Measurements from ENCODE around the gene TNNI2.
A peak's percentile ranks its signal among the peaks of the same experiment; 100 is the strongest.

TNNI2 gene

DNA sequence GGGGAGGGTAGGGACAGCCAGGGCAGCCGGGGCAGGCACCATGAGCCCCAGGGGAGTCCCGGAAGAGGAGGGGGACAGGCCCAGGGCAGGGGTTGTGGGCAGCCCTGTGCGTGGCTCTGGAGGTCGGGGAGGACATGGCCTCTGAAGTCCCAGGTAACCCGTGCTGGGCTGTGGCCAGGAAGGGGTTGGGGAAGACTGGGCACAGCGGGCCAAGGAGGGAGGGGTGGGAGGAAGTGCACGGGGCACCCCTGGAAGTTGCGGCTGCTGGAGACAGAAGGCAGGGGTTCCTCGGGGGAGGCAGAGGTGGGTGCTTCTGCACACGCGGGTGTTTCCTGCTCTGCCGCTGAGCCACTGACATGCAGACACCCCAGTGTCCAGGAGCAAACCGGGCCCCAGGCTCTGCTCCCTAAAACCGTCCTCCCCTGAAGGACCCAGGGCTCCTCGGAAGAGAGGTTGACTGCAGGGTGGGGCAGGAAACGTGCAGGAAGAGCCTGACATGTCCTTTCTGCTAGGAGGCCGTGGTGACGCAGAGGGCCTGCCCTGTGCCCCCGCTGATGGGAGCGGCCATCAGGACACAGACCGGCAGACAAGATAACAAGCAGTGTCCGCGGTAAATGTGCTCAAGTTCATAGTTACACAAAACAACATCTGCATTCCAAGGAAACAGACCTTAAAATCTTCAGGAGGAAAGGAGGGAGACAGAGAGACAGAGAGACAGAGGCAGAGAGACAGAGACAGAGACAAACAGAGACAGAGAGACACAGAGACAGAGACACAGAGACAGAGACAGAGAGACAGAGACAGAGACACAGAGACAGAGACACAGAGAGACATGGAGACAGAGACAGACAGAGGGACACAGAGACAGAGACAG is 5.7 kb downstream of the TNNI2 start:
- H3K4me1 ChIP-seq = peaks cover 85% of the 10 kb centered on the region
- peaks cover 20% of the 10 kb centered on the region; the same call in 1 of the 2 replicates for H4K20me1 ChIP-seq
- H3K4me3 ChIP-seq = peak overlapping the region; percentile 35
- peak overlapping the region; percentile 18; the same call in 1 of the 2 replicates for H3K27ac ChIP-seq
- peak overlapping the region; percentile 83 for H3K4me2 ChIP-seq
- no peaks in the 10 kb centered on the region for H3K9me3 ChIP-seq
- peak overlapping the region; percentile 3; the same call in 1 of the 2 replicates for H3K9ac ChIP-seq
- TF ChIP-seq Cebpa-rat (IDR thresholded peaks at IDR 0.05) = no peak
- H3K36me3 ChIP-seq = no peaks in the 10 kb centered on the region
- no peaks in the 10 kb centered on the region for H3K27me3 ChIP-seq

DNA sequence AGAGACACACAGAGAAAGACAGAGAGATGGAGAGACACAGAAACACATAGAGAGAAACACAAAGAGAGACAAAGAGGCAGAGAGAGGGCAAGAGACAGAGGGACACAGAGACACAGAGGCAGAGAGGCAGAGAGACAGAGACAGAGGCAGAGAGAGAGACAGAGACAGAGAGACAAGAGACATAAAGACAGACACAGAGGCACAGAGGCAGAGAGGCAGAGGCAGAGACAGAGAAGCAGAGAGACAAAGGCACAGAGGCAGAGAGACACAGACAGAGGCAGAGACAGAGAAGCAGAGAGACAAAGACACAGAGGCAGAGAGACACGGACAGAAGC is 6.3 kb downstream of the TNNI2 start:
- H3K27me3 ChIP-seq = no peaks in the 10 kb centered on the region
- peak overlapping the region; percentile 83 for H3K4me2 ChIP-seq
- H3K36me3 ChIP-seq = no peaks in the 10 kb centered on the region
- H3K9ac ChIP-seq = 0 out of 2 replicates have a peak overlapping the region, but pooled peaks have one; percentile 3
- no peak for TF ChIP-seq Cebpa-rat (IDR thresholded peaks at IDR 0.05)
- H3K4me1 ChIP-seq = peaks cover 85% of the 10 kb centered on the region
- H3K9me3 ChIP-seq = no peaks in the 10 kb centered on the region
- H3K27ac ChIP-seq = no peak overlapping the region
- no peak overlapping the region for H3K4me3 ChIP-seq
- H4K20me1 ChIP-seq = peaks cover 20% of the 10 kb centered on the region; the same call in 1 of the 2 replicates

DNA sequence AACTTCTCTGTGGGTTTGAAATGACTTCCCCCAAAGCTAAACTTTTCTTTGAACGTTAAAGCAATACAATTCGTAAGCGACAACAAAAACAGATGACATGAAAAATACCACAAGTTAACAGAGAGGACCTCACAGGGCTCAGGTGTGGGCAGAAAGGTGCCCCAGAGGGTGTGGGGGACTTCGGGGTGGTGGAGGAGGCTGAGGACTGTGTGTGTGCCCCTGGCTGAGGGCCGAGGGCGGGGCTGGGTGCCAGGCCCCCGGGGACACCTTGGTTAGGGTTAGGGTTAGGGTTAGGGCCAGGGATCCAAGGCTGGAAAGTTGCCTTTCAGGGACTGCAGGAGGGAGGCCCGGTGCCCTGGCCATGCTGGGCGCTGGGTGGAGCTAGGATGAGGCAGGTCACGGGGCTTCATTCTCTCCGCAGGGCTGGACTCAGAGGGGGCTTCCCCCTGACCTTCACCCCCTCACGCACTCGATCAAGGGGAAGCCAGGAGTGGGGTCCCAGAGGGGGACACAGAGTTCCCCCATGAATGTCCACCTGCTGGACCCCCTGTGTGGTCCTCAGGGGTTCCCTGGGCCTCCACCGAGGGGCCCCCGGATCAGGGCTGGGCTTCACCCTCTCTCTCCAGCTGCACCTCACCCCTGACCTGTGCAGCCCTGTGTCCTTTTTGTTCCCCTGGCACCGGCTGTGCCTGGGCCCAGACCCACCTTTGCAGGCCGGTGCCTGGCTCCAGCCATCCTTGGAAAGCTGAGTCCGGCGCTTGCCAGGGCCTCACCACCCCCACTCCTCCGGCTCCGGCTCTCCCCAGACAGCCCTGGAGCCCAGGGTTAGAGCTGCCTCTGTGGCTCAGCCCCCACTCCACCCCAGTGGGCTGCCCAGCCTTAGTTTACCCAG is 7.0 kb downstream of the TNNI2 start:
- H3K4me1 ChIP-seq = peaks cover 85% of the 10 kb centered on the region
- no peak overlapping the region for H3K27ac ChIP-seq
- H3K9me3 ChIP-seq = no peaks in the 10 kb centered on the region
- H4K20me1 ChIP-seq = peaks cover 20% of the 10 kb centered on the region; the same call in 1 of the 2 replicates
- TF ChIP-seq Cebpa-rat (IDR thresholded peaks at IDR 0.05) = no peak
- no peaks in the 10 kb centered on the region for H3K36me3 ChIP-seq
- no peaks in the 10 kb centered on the region for H3K27me3 ChIP-seq
- H3K4me3 ChIP-seq = no peak overlapping the region
- peak overlapping the region; percentile 83 for H3K4me2 ChIP-seq
- 0 out of 2 replicates have a peak overlapping the region, but pooled peaks have one; percentile 3 for H3K9ac ChIP-seq

DNA sequence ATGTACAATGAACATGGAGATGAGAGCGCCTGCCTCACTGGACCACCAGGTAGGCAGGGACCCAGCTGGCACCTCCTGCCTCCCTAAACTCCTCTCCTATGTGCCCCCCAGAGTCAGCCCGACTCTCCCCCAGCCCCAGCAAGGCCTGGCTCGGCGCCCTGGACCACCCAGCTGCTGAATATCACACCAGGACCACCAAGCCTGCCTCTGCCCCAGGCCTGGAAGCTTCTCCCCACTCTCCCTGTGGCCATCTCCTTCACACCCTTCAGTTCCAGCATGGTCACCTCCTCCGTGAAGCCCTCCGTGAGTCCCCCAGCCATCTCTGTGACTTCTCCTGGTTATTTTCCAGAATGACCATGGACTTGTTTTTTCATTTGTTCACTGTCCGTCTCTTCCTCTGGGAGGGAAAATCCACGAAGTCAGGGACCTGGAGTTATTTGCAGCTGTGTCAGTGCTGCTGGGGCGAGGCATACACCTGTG is 7.7 kb downstream of the TNNI2 start:
- H3K36me3 ChIP-seq = no peaks in the 10 kb centered on the region
- no peak overlapping the region for H3K27ac ChIP-seq
- H3K4me1 ChIP-seq = peaks cover 85% of the 10 kb centered on the region
- H4K20me1 ChIP-seq = peaks cover 25% of the 10 kb centered on the region; the same call in 1 of the 2 replicates
- no peaks in the 10 kb centered on the region for H3K27me3 ChIP-seq
- no peak for TF ChIP-seq Cebpa-rat (IDR thresholded peaks at IDR 0.05)
- H3K9ac ChIP-seq = no peak overlapping the region
- no peak overlapping the region; the same call in 1 of the 2 replicates for H3K4me2 ChIP-seq
- H3K9me3 ChIP-seq = no peaks in the 10 kb centered on the region
- H3K4me3 ChIP-seq = no peak overlapping the region

DNA sequence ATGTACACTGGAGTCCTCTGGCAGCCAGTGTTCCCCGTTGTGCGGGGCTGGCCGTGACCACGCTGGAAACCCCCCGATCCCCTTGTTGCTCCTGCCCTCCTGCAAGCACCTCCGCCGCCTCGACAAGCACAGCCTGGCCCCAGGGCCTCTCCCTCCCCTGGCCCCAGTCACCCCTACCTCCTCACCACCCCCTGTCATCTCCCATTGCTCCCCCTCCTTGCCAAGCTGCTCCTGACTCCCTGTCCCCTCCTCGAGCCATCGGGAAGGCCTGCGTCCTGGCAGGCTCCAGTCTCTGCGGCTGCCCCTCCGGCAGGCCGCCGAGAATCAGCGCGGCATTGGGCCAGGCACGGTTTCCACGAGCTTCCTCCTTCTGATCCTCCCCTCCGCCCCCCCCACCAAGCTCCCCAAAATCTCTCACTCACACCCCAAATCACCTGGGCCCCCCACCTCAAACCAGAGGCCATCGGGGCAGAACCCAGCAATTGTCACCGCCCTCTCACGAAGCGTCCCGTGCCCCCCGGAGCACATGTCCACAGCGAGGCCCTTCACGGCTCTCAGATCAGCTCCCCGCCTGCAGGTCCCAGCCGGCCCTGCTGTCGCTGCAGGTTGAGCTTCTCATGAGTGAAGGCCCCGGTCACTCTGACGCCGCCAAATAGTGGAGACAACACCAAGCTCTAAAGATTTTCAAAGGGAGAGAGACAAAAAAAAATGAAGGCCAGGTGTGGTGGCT is 8.4 kb downstream of the TNNI2 start:
- no peak overlapping the region for H3K4me3 ChIP-seq
- H3K27ac ChIP-seq = no peak overlapping the region
- H3K4me1 ChIP-seq = peaks cover 85% of the 10 kb centered on the region
- H3K4me2 ChIP-seq = no peak overlapping the region
- no peaks in the 10 kb centered on the region for H3K27me3 ChIP-seq
- peaks cover 28% of the 10 kb centered on the region; the same call in 1 of the 2 replicates for H4K20me1 ChIP-seq
- H3K9me3 ChIP-seq = no peaks in the 10 kb centered on the region
- H3K36me3 ChIP-seq = no peaks in the 10 kb centered on the region
- no peak overlapping the region for H3K9ac ChIP-seq
- TF ChIP-seq Cebpa-rat (IDR thresholded peaks at IDR 0.05) = no peak

DNA sequence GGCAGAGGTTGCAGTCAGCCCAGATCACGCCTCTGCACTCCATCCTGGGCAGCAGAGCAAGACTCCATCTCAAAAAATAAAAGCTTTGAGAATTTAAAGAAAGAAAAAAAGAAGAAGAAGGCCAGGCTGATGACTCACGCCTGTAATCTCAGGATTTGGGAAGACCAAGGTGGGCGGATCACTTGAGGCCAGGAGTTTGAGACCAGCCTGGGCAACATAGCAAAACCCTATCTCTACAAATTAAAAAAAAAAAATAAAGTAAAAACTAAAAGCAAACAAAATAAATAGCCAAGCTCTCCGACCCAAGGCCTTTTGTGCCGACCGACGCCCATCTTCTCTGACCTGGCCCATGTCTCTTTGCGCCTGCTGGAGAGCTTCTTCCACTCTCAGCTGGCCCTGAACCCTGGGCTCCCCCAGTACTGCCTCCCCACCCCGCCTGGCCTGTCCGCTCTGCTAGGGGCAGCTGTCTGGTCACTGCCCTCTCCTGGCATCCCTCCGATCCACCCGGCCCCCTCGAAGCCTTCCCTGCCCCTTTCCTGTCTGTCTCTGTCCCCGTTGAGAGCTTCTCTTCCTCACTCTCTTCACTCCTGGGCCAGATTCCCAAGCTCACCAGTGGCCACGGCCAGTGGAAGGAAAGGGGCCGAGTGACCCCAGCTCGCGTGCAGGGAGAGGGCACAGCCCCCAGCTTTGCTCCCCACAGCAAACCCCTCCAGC is 9.3 kb downstream of the TNNI2 start:
- Histone ChIP-seq H3K4me3 (no peak overlapping the region), H3K4me2 (peak overlapping the region; percentile 89; the same call in 1 of the 2 replicates), H3K4me1 (peaks cover 85% of the 10 kb centered on the region), H3K9ac (no peak overlapping the region), H4K20me1 (peaks cover 22% of the 10 kb centered on the region; the same call in 1 of the 2 replicates), H3K36me3 (no peaks in the 10 kb centered on the region), H3K27ac (no peak overlapping the region), H3K27me3 (no peaks in the 10 kb centered on the region), H3K9me3 (no peaks in the 10 kb centered on the region)
- no peak for TF ChIP-seq Cebpa-rat (IDR thresholded peaks at IDR 0.05)

DNA sequence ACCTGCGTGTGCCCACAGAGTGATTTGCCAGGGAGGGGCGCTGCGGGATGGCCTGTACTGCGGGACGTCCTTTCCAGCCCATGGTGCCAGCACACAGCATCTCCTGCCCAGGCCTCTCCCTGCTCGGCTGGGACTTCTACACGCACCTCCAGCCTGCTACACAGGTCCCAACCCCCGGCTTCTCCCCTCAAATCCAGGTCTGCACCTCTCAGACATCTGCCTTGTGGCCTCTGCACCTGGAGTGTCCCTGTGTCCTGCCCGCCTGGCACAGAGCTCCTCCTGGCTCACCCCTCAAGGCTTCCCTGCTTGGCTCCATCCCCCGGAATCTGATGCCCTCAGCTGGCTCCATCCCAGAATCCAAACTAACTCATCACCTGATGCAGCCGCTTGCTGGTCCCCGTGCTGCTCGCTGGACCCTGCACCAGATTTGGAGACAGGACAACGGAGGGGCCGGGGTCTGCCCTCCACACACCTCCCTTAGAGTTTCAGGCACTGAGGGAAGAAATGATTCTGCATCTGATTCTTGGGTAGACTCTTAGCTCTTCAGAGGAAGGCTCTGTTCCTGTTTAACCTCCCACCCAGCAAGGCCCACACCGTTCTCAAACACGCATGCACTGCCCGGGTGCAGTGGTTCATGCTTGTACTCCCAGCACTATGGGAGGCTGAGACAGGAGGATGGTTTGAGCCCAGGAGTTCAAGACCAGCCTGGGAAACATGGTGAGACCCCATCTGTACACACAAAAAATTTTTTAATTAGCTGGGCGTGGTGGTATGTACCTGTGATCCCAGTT is 10.1 kb downstream of the TNNI2 start:
- Histone ChIP-seq H3K36me3 (no peaks in the 10 kb centered on the region), H3K9ac (no peak overlapping the region), H3K27ac (no peak overlapping the region), H3K9me3 (no peaks in the 10 kb centered on the region), H3K27me3 (no peaks in the 10 kb centered on the region), H3K4me1 (peaks cover 85% of the 10 kb centered on the region), H4K20me1 (peaks cover 25% of the 10 kb centered on the region; the same call in 1 of the 2 replicates), H3K4me3 (no peak overlapping the region), H3K4me2 (peak overlapping the region; percentile 89)
- no peak for TF ChIP-seq Cebpa-rat (IDR thresholded peaks at IDR 0.05)

Data from BLaER1 (cell line).